CD1c-positive myeloid dendritic cell (primary cell): ENCODE measurements around the gene FAM114A1.
A peak's percentile ranks its signal among the peaks of the same experiment; 100 is the strongest.

Experiments
- DNase-seq: peaks from one replicate; pipeline ENCODE4 v3.0.0-alpha.2; 2016; ENCODE audit errors: extremely low spot score

FAM114A1 gene

GRCh38 chr4:38867478-38868058 is at the start of gene FAM114A1:
FAM114A1 (plus strand) TSS chr4:38867806; CDS start chr4:38878079, 10,273 bp downstream.
- peak; percentile 83 for DNase-seq

DNA sequence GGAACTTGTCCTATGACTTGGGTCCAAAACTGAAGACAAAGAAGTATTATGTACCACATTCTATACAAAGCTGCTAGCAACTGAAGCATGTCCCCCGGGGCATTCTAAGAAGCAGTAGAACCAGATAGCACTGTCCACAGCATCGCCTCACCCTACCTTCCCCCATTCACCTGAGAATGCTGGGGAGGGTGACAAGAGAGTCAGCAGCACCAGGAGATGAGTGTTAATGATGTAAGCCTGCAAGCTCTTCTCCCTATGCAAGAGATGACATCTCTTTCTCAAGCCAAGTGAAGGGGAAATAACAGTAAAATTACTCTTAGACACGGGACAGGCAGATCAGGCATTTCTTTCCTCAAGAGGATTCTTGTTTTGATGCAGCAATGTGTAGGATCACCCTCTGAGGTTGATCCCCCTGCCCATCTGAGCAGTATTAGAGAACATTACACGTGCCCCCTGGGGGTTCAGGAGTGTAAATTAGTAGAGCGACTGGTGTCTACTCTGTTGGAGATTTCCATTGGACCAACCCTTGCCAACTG is 49.1 kb upstream of the FAM114A1 start:
- no peak for DNase-seq

DNA sequence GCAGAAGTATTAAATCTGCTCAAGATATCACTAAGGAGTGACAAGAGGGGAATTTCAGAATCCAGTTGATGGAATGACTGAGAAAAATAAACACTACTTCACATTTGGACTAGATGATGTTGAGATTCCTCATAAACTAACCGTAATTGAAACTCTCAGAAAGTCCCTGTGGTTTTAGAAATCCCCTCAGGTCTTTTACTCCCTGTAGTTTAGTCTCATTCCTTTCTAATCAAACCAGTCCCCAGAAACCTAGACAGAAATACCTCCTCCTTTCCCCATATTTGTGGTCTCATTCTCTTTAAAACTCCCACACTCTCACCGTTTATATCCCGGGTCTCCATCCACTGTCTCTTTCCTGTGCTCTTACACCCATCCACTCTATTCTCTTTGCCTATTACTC is 48.0 kb upstream of the FAM114A1 start:
- DNase-seq = no peak

GRCh38 chr4:38820329-38821061 is 47.1 kb upstream of the FAM114A1 start:
- DNase-seq = no peak

DNA sequence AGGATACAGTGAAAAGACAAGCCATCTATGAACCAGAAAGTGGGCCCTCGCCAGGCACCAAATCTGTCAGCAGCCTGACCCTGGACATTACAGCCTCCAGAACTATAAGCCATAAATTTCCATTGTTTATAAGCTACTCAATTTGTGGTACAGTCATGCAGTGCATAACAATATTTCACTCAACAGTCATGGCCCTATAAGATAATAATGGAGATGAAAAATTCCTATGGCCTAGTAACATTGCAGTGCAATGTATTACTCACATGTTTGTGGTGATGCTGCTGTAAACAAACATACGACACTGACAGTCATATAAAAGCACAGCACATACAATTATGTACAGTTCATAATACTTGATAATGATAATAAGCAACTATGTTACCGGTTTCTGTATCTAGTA is 45.9 kb upstream of the FAM114A1 start:
- DNase-seq = no peak

GRCh38 chr4:38822748-38823303 is 44.8 kb upstream of the FAM114A1 start:
- DNase-seq = no peak

GRCh38 chr4:38823766-38824165 is 43.8 kb upstream of the FAM114A1 start:
- no peak for DNase-seq

DNA sequence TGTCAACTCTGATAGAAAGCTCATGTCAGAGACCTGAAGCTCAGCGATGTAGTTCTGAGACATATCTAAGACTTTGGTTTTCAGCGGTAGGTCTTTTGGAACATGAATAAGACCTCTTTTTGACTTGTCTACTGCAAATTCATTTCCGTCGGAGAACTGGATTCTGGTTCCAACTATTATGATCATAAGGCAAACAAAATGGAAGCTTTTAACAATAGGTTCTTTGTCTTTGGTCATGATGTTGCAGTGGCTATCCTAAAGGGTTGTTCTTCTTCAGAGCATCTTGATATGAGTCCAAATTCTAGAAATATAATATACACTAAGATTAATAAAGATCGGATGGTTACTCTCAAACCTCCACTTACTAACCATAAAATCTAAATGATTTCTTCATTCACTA is 38.4 kb upstream of the FAM114A1 start:
- DNase-seq = no peak

DNA sequence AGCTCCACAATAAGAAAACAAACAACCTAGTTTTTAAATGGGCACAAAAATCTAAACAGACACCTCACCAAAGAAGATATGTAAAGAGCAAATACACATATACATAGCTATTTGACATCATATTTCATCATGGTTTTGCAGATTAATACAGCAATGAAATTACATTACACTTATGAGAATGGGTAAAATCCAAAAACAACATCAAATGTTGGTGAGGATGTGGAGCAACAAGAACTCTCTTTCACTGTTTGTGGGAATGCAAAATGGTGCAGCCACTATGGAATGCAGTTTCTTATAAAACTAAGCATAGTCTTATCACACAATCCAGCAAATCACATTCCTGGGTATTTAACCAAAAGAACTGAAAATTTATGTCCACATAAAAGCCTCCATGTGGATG is 36.0 kb upstream of the FAM114A1 start:
- DNase-seq = no peak

- DNase-seq = peak; percentile 50
Measured at GRCh38 chr4:38832206-38832605, 35.4 kb upstream of the FAM114A1 start.

DNA sequence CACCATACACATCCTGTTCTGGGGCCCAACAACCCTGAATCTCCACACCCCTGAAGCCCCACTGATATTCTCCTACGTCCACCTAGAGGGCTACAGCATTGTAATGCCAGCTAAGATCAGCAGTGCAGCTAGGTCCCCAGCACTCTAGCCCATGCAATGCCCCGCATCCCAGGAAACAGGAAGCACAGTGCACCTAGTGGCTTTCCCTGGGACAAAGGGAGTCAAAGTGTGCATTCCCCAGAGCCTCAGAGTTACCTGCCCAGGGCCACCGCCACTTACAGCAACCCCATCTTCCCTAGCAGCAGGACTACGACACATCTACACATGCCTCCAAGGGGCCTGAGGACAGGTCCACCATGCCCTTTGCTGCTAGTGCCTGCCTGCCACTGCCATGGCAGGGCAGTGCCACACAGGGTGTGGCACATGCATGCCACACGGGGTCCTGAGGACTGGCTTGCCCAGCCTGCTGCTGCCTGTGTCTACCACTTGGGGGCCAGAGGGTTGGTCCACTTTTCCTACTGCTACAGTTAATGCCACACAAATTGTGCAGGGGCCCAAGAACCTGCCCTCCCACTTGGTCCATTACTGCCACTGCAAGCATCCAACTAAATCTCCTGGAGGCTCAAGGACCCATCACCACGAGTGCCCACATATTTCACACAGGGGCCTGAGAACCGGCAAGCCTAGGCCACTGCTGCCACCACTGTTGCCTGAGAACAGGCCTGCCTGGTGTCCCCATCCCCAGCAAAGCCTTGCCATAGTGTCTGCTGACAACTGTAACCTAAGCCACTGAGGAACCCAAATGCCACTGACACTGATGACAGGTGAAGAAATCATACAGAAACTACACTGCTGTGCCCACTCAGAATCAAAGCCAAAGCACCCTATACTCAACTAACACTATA is 34.7 kb upstream of the FAM114A1 start:
- no peak for DNase-seq

GRCh38 chr4:38834570-38834969 is 33.0 kb upstream of the FAM114A1 start:
- DNase-seq = no peak

DNA sequence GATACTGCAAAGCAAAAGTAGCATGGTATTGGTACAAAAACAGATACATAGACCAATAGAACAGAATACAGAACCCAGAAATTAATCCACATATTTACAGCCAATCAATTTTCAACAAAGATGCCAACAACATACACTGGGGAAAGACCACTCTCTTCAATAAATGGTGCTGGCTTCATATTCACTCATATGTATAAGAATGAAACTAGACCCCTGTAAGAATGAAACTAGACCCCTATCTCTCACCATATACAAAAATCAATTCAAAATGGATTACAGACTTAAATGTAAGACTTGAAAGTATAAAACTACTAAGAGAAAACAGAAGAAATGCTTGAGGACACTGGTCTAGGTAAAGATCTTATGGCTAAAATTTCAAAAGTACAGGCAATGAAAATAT is 30.3 kb upstream of the FAM114A1 start:
- no peak for DNase-seq

DNA sequence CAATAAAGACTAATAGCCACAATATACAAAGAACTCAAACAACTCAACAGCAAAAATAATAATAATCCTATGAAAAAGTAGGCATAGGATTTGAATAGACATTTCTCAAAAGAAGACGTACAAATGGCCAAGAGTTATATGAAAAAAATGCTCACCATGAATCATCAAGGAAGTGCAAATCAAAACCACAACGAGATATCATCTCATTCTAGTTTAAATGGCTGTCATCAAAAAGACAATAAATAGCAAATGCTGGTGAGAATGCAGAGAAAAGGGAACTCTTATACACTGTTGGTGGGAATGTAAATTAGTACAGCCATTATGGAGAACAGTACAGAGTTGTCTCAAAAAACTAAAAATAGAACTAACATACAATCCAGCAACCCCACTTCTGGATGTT is 29.8 kb upstream of the FAM114A1 start:
- DNase-seq = peak; percentile 29

DNA sequence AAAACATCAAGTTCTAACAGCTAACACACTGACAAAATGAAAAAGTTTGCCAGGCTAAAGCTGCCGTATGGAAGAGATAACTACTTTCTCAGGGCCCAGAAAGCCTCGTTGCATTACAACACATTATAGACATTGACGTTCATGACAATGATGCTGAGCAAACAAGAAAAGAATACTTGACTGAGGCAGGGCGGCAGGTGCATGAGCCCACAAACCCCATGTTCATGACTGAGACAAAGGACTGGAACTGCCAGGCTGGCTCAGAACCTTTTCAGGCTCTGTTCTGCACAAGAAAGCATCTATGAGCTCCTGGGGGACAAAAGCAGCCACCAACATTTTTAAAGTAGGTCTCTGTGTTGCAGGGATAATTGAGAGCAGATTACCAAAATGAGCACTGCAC is 24.6 kb upstream of the FAM114A1 start:
- DNase-seq = no peak

DNA sequence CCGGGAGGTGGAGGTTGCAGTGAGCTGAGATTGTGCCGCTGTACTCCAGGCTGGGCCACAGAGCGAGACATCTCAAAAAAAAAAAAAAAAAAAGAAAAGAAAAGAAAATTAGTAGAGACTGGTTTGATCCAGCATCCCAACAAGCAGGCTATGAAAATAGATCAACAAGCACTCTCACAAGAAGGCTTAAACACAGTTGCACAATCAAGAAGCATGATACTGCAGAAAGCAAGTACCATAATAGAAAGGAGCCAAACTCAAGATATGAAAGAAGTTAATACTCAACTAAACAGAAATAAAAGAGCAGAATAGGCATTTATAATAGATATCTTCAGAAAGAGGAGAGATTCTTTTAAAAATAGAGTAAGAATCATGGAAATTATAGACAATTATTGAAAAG is 21.6 kb upstream of the FAM114A1 start:
- no peak for DNase-seq

- DNase-seq = no peak
Measured at GRCh38 chr4:38855466-38855865, 12.1 kb upstream of the FAM114A1 start.

DNA sequence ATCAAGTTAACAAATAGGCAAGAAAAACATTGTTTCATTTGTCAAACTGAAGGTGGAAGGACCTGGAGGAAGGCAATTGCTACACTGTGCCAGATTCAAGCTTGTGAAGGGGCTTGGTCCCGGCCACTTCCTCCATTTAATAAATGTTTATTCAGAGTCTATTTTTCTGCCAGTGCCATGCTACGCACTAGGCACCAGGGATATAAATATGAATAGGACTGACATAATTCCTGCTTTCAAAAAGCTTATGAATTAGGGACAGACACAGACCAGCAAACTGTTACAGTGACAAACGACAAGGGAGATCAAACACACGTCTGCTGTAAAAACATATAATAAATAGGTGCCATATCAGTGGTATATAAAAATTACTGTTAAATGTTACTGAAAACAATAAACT is 11.6 kb upstream of the FAM114A1 start:
- peak; percentile 63 for DNase-seq

DNA sequence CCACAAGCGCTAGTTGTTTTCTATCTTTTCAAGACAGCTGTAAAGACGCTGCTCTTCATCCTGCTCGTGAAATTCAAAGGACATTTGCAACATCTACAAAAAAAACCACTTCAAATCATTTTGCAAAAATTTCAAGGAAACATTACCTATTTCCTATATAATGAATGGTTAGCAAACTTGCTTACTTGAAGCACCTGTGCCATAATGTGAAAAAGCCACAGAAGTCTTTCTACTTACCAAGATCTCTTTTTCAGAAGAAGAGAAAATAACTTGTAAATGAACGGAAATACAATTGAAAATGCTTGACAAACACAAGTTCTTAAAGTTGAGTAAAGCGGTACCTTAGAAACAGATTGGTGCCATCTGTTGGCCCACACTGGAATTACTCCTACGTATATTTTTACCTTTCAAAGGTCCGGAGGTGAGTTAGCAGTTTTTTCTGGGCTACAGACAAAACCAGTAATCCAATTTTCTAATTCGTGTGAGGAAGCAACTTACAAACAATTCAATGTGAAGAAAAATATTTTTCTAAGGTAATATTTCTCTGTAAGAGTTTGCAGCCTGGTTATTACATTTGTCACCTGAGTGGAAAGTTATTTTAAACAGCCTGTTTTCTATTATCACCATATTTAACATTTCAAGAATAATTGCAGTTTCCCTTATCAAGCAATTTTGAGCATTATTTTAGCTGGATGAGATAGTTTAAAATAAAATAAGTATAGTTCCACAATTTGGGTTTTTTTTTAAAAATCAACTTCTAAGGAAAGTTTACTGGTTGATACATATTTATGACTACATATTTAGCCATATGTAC is 10.9 kb upstream of the FAM114A1 start, which contains the start of gene TLR6:
TSS of gene TLR6 (minus strand) at position 294 of the 814 bp plus-strand sequence. CDS start 27,344 bp downstream, outside the sequence.
- peak; percentile 84 for DNase-seq

GRCh38 chr4:38857354-38858096 is 10.1 kb upstream of the FAM114A1 start:
- DNase-seq = peak; percentile 91
